Motor neuron (in vitro differentiated cells): ENCODE measurements around the gene PLCL1. TPM values are rescaled to one million over a fixed set of nuclear protein-coding genes. Genes with fewer than 3 reads are reported as not detected.
A peak's percentile ranks its signal among the peaks of the same experiment; 100 is the strongest.

ENCODE experiments used
- ATAC-seq, 8 experiments: fragments of 200-7000 bp; cut with Tn5 transposase; replicated peaks in 6 of 8; 2 replicates each; pipeline ENCODE4 v1.8.0; 2021; ENCODE audit warnings: mild to moderate bottlenecking in 8 of 8, moderate library complexity in 8 of 8
- H3K27ac ChIP-seq, 2 donors: fragments of 250-450 bp; sonication (Bioruptor Pico); 2 replicates each; pipeline ENCODE4 v1.9.0; 2021; ENCODE audit warnings: antibody characterized with exemption in 2 of 2, mild to moderate bottlenecking in 2 of 2, moderate library complexity in 1 of 2
- H3K4me1 ChIP-seq, 2 donors: fragments of 250-450 bp; sonication (Bioruptor Pico); replicated peaks in 1 of 2; 2 replicates each; pipeline ENCODE4 v1.6.1; 2021; ENCODE audit warnings: antibody characterized with exemption in 2 of 2, mild to moderate bottlenecking in 2 of 2, moderate library complexity in 1 of 2
- H3K4me3 ChIP-seq, 5 donors: fragments of 250-450 bp; sonication (Bioruptor Pico); 2 replicates each; pipeline ENCODE4 v1.9.0; 2021; ENCODE audit warnings: antibody characterized with exemption in 5 of 5, mild to moderate bottlenecking in 5 of 5, moderate library complexity in 4 of 5
- WGBS, 10 experiments: fragments of 450-650 bp; shearing (Covaris generic); methylation state at CpG; one replicate each; pipeline ENCODE4 v1.0.0; 2022; 5-methylcytosine and 5-hydroxymethylcytosine counted together
- in situ Hi-C, 9 experiments: fragments of 400-800 bp; cut with MboI; loops; one replicate each; pipeline ENCODE4 v1.15.0; 2021; ENCODE audit warnings: low sequenced_read_pairs in 9 of 9, low pct_unique_long_range_greater_than_20kb in 2 of 9; ENCODE audit not compliant: unreplicated experiment in 9 of 9
- total RNA-seq, 8 experiments: library from RNA; unstranded; fragments of 300-600 nt; gene quantifications; 2 replicates each; pipeline versions ENCODE4 v1.2.3 to v1.2.4, GENCODE V29; 2022

The PLCL1 gene
- total RNA-seq, 8 experiments from 2014 or later, result 7.0 to 16.8 (median 10.1) TPM

DNA sequence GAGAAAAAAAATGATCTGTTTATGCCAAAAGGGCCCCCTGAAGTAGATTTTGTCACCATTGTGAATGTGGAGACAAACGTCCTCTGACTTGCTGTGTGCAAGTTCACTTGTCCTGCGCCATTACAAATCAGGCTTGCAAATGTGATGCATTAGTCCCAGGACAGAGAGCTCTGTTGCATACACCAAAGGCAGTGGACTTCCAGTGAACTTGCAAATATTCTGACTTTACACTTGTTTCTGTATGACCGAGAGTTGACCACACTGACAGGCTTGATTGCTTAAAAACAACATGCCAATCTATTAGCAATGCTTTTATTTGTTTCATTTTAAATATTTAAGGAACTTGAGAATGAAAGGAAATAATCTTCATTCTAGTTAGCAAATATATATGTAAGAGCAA is 293.2 kb downstream of the PLCL1 start:
- in situ Hi-C loops, result no loop called here
- peaks cover 10 to 16% of the 10 kb centered on the region in 2 donors for H3K4me1 ChIP-seq
- H3K4me3 ChIP-seq, result no peak overlapping the region
- peak in 4 of 8 experiments; percentile 41 to 60 (median 48) for ATAC-seq
- 20 to 82% (median 45%) methylated on average over 1 to 3 of the region's 3 CpGs for WGBS, 10 experiments
- H3K27ac ChIP-seq, result no peak overlapping the region

DNA sequence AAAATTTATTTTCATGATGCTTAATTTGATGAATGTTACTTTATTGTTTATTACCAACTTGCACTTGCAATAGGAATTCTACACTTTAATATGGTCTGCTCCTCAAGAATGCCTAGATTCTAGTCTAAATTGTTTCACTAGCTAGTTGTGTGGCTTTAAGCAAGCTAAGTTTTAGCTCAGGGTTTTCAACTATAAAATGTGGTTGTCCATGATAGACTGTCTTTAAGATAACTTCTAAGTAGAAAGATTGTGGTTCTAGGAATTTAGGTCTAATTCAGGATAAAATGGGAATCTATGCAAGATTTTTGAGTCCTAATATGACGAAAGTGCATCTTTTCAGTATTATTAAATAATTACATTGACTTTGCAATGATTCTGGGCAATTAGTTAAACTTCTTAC is 294.0 kb downstream of the PLCL1 start:
- H3K27ac ChIP-seq, result peak overlapping the region in 1 of 2 donors; percentile 4
- 80 to 100% (median 88%) methylated on average over 1 of the region's 1 CpG; no CpG with 5 or more reads in 3 of the 10 experiments for WGBS, 10 experiments
- no peak overlapping the region for H3K4me3 ChIP-seq
- in situ Hi-C loops, result no loop called here
- H3K4me1 ChIP-seq, result peaks cover 10 to 16% of the 10 kb centered on the region in 2 donors
- no peak for ATAC-seq

GRCh38 chr2:198098918-198099317 is 294.5 kb downstream of the PLCL1 start:
- in situ Hi-C loops, result no loop called here

DNA sequence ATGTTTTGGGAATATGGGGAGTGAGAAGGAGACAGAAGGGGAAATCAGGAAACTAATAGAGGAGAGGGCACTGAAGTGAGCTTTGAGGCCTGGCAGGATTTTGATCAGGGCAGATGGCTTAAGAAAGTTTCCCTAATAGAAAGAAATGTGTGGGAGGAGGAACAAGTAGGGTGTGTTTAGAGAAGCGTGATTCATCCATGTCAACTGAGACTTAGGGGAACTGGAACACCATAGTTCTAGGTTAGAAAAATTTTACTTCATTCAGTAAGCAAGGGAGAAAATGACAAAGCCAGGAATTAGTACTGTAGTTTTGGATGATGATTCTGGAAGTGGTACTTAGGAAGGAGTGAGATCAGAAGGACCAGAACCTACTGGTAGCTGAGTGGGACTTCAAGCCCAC is 296.0 kb downstream of the PLCL1 start:
- peak in 2 of 8 experiments; percentile 82 to 84 for ATAC-seq
- H3K4me3 ChIP-seq, result no peak overlapping the region
- H3K4me1 ChIP-seq, result peaks cover 10 to 16% of the 10 kb centered on the region in 2 donors
- WGBS, 10 experiments, result 0 to 100% (median 87%) methylated on average over 1 of the region's 1 CpG
- H3K27ac ChIP-seq, result no peak overlapping the region
- in situ Hi-C loops, result loop anchor here in 2 of 9 experiments (25.0 kb wide), 1 partner anchor 288 kb away; the partner anchor contains the start of gene PLCL1 (in 2 of the 2)

More at GRCh38 chr2:198098918-198099317, 294.5 kb downstream of the PLCL1 start:
- 27 to 83% (median 33%) methylated on average over 1 to 6 of the region's 6 CpGs; no CpG with 5 or more reads in 1 of the 10 experiments for WGBS, 10 experiments
- Histone ChIP-seq H3K4me1 (peaks cover 10 to 16% of the 10 kb centered on the region in 2 donors), H3K27ac (no peak overlapping the region), H3K4me3 (no peak overlapping the region)
- ATAC-seq, result peak in 7 of 8 experiments; percentile 80 to 98 (median 89)

GRCh38 chr2:198101688-198102087 is 297.3 kb downstream of the PLCL1 start:
- Histone ChIP-seq H3K4me3 (no peak overlapping the region), H3K27ac (no peak overlapping the region), H3K4me1 (peaks cover 10 to 16% of the 10 kb centered on the region in 2 donors)
- WGBS, 10 experiments, result 76 to 100% (median 96%) methylated on average over 1 to 3 of the region's 3 CpGs; no CpG with 5 or more reads in 2 of the 10 experiments
- ATAC-seq, result no peak
- in situ Hi-C loops, result loop anchor here in 2 of 9 experiments (25.0 kb wide), 1 partner anchor 289 kb away; the partner anchor contains the start of gene PLCL1 (in 2 of the 2)

- H3K27ac ChIP-seq, result no peak overlapping the region
- no peak for ATAC-seq
- WGBS, 10 experiments, result 67 to 100% (median 98%) methylated on average over 1 to 3 of the region's 3 CpGs; no CpG with 5 or more reads in 2 of the 10 experiments
- in situ Hi-C loops, result loop anchor here in 2 of 9 experiments (25.0 kb wide), 1 partner anchor 290 kb away; the partner anchor contains the start of gene PLCL1 (in 2 of the 2)
- H3K4me1 ChIP-seq, result peaks cover 10 to 16% of the 10 kb centered on the region in 2 donors
- no peak overlapping the region for H3K4me3 ChIP-seq
These were observed 297.7 kb downstream of the PLCL1 start for GRCh38 chr2:198102120-198102519.

GRCh38 chr2:198102856-198103255 is 298.5 kb downstream of the PLCL1 start:
- Histone ChIP-seq H3K4me1 (peaks cover 7 to 9% of the 10 kb centered on the region in 2 donors), H3K27ac (no peak overlapping the region), H3K4me3 (no peak overlapping the region)
- WGBS, 10 experiments, result 10 to 100% (median 81%) methylated on average over 1 to 2 of the region's 2 CpGs
- ATAC-seq, result no peak
- in situ Hi-C loops, result loop anchor here in 2 of 9 experiments (25.0 kb wide), 1 partner anchor 291 kb away; the partner anchor contains the start of gene PLCL1 (in 2 of the 2)

DNA sequence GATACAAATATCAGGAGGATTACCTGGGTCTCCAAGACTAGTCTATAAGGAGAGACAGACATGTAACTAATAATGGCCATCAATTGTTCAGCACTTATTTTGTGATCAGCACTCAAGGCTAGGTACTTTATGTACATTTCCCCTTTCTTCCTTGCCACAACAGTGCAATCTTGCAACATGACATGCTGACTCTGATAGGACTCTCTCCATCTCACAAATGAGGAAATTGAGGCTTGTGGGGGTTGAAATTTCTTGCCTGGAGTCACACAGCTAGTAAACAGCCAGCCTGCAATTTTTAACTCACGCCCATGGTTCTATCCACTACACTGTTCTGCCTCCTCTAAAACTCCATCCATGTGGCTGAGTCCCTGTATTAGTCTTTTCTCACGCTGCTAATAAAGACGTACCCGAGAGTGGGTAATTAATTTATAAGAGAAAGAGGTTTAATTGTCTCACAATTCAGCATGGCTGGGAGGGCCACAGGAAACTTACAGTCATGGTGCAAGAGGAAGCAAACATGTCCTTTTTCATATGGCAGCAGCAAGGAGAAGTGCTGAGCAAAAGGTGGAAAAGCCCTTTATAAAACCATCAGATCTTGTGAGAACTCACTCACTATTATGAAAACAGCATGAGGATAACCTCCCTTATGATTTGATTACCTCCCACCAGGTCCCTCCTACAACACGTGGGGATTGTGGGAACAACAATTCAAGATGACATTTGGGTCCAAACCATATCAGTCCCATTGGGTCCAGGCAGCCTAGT is 302.4 kb downstream of the PLCL1 start:
- H3K4me1 ChIP-seq, result no peaks in the 10 kb centered on the region
- H3K27ac ChIP-seq, result no peak overlapping the region
- H3K4me3 ChIP-seq, result no peak overlapping the region
- no peak for ATAC-seq
- 40 to 100% (median 98%) methylated on average over 1 to 5 of the region's 5 CpGs; no CpG with 5 or more reads in 3 of the 10 experiments for WGBS, 10 experiments
- in situ Hi-C loops, result loop anchor here in 2 of 9 experiments (25.0 kb wide), 1 partner anchor 295 kb away; the partner anchor contains the start of gene PLCL1 (in 2 of the 2)

GRCh38 chr2:198113316-198113715 is 308.9 kb downstream of the PLCL1 start:
- Histone ChIP-seq H3K27ac (no peak overlapping the region), H3K4me3 (no peak overlapping the region), H3K4me1 (no peaks in the 10 kb centered on the region)
- WGBS, 10 experiments, result 51 to 100% (median 71%) methylated on average over 1 to 2 of the region's 2 CpGs; no CpG with 5 or more reads in 3 of the 10 experiments
- in situ Hi-C loops, result loop anchor here in 2 of 9 experiments (25.0 kb wide), 1 partner anchor 301 kb away; the partner anchor contains the start of gene PLCL1 (in 2 of the 2)
- ATAC-seq, result no peak

GRCh38 chr2:198114064-198114463 is 309.7 kb downstream of the PLCL1 start:
- 29 to 100% (median 82%) methylated on average over 1 of the region's 1 CpG; no CpG with 5 or more reads in 3 of the 10 experiments for WGBS, 10 experiments

DNA sequence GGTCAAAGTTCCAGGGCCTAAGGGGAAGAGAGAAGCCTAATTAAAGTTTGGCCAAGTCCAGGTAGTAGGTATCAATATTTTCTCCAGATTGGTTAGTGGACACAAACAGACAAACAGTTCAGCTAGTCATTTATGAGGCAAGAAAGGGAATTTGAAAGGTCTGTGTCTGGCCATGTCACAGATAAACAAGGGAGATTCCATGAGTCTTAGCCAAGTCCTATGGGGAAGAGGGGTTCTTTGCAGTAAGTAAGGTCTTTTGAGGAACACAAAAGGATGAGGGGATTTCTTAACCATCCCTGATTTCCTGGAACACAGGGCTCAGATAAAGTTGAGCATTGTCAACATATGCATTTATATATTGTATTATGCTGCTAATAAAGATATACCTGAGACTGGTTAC is 310.8 kb downstream of the PLCL1 start:
- Histone ChIP-seq H3K27ac (no peak overlapping the region), H3K4me1 (no peaks in the 10 kb centered on the region), H3K4me3 (no peak overlapping the region)
- no peak for ATAC-seq
- in situ Hi-C loops, result loop anchor here in 2 of 9 experiments (25.0 kb wide), 1 partner anchor 303 kb away; the partner anchor contains the start of gene PLCL1 (in 2 of the 2)

More at GRCh38 chr2:198114064-198114463, 309.7 kb downstream of the PLCL1 start:
- H3K4me3 ChIP-seq, result no peak overlapping the region
- peak in 2 of 8 experiments; percentile 19 to 23 for ATAC-seq
- H3K27ac ChIP-seq, result no peak overlapping the region
- in situ Hi-C loops, result loop anchor here in 2 of 9 experiments (25.0 kb wide), 1 partner anchor 302 kb away; the partner anchor contains the start of gene PLCL1 (in 2 of the 2)
- no peaks in the 10 kb centered on the region for H3K4me1 ChIP-seq

- no peak overlapping the region for H3K4me3 ChIP-seq
- no peak overlapping the region for H3K27ac ChIP-seq
- in situ Hi-C loops, result loop anchor here in 2 of 9 experiments (25.0 kb wide), 1 partner anchor 304 kb away; the partner anchor contains the start of gene PLCL1 (in 2 of the 2)
- H3K4me1 ChIP-seq, result no peaks in the 10 kb centered on the region
- 0 to 100% (median 67%) methylated on average over 1 of the region's 1 CpG; no CpG with 5 or more reads in 1 of the 10 experiments for WGBS, 10 experiments
- ATAC-seq, result peak in 2 of 8 experiments; percentile 43 to 54
These were observed 312.4 kb downstream of the PLCL1 start for GRCh38 chr2:198116756-198117155.
